SK-N-SH (cell line): ENCODE results near the gene ZXDC. TPM values are rescaled to one million over a fixed set of nuclear protein-coding genes. Genes with fewer than 3 reads are reported as not detected.

Source experiments
- CTCF ChIA-PET: fragments of 300-600, 350-600 bp; formaldehyde crosslinking; extraction: SDS; loops from one replicate; lab custom pipeline; 2021; lab: Yijun Ruan, JAX
- POLR2A ChIA-PET: fragments of 350-600 bp; sonication (Branson Sonifier 250); formaldehyde crosslinking; extraction: SDS; loops from one replicate; lab custom pipeline; 2020; ENCODE audit warnings: antibody characterized with exemption, inconsistent platforms; lab: Yijun Ruan, JAX
- DNase-seq: peaks from one replicate; pipeline ENCODE4 v3.0.0; 2012
- H2AFZ ChIP-seq: fragments of 200-600 bp; sonication (generic); 2 replicates; pipeline ENCODE4 v1.8.1; 2016; ENCODE audit warnings: antibody characterized with exemption, mild to moderate bottlenecking, low read depth
- H3F3A ChIP-seq: fragments of 200-600 bp; sonication (generic); replicated peaks from 2 replicates; pipeline ENCODE3; 2016; ENCODE audit warnings: antibody characterized with exemption, mild to moderate bottlenecking; ENCODE audit not compliant: insufficient read depth
- H3K27ac ChIP-seq, 2 experiments: fragments of 200-500 bp in 1 of 2; fragments of 200-600 bp in 1 of 2; sonication (Bioruptor generic) in 1 of 2; sonication (generic), shearing (Covaris generic) in 1 of 2; 2 replicates each; pipeline versions ENCODE4 v1.5.1 to v1.6.1; 2014 to 2016; ENCODE audit warnings: low read depth in 2 of 2, inconsistent platforms in 1 of 2, low read length in 1 of 2, mild to moderate bottlenecking in 1 of 2, mixed read lengths in 1 of 2
- H3K27me3 ChIP-seq: fragments of 200-600 bp; sonication (generic), shearing (Covaris generic); 2 replicates; pipeline ENCODE4 v1.6.1; 2016; ENCODE audit warnings: mixed run types; ENCODE audit not compliant: insufficient read depth
- H3K36me3 ChIP-seq, 2 experiments: fragments of 200-500 bp in 1 of 2; fragments of 200-600 bp in 1 of 2; sonication (Bioruptor generic) in 1 of 2; sonication (generic) in 1 of 2; replicated peaks in 1 of 2; 2 replicates each; pipeline versions ENCODE3 to v1.5.1; 2014 to 2016; ENCODE audit warnings: low read length in 1 of 2, mild to moderate bottlenecking in 1 of 2; ENCODE audit not compliant: insufficient read depth in 2 of 2, control insufficient read depth in 1 of 2
- H3K4me1 ChIP-seq, 2 experiments: fragments of 200-500 bp in 1 of 2; fragments of 200-600 bp in 1 of 2; sonication (Bioruptor generic) in 1 of 2; sonication (generic), shearing (Covaris generic) in 1 of 2; 2 replicates each; pipeline versions ENCODE4 v1.5.1 to v1.6.1; 2014 to 2016; ENCODE audit warnings: low read depth in 1 of 2, low read length in 1 of 2, mixed run types in 1 of 2; ENCODE audit not compliant: insufficient read depth in 2 of 2, control insufficient read depth in 1 of 2
- H3K4me2 ChIP-seq: fragments of 200-600 bp; sonication (generic), shearing (Covaris generic); 2 replicates; pipeline ENCODE4 v1.6.1; 2017; ENCODE audit warnings: mixed run types
- H3K4me3 ChIP-seq, 2 experiments: fragments of 200-500 bp in 1 of 2; fragments of 200-600 bp in 1 of 2; sonication (Bioruptor generic) in 1 of 2; sonication (generic), shearing (Covaris generic) in 1 of 2; 2 replicates each; pipeline versions ENCODE4 v1.5.1 to v1.8.1; 2014 to 2016; ENCODE audit warnings: low read depth in 2 of 2, inconsistent platforms in 1 of 2, low read length in 1 of 2, mild to moderate bottlenecking in 1 of 2, mixed read lengths in 1 of 2, moderate library complexity in 1 of 2
- H3K79me2 ChIP-seq: fragments of 200-600 bp; sonication (generic); 2 replicates; pipeline ENCODE4 v1.8.1; 2017; ENCODE audit warnings: mild to moderate bottlenecking; ENCODE audit not compliant: insufficient read depth
- H3K9ac ChIP-seq: fragments of 200-600 bp; sonication (generic); 2 replicates; pipeline ENCODE4 v1.6.1; 2017; ENCODE audit warnings: mixed run types
- H3K9me2 ChIP-seq: fragments of 200-600 bp; sonication (generic); 2 replicates; pipeline ENCODE4 v1.6.1; 2017; ENCODE audit warnings: mixed run types
- H3K9me3 ChIP-seq: fragments of 200-600 bp; sonication (generic); 2 replicates; pipeline ENCODE4 v1.6.1; 2017; ENCODE audit warnings: mixed run types, mild to moderate bottlenecking, moderate library complexity
- H4K20me1 ChIP-seq: fragments of 200-600 bp; sonication (generic); 2 replicates; pipeline ENCODE4 v1.6.1; 2017; ENCODE audit warnings: mild to moderate bottlenecking, mixed run types; ENCODE audit not compliant: insufficient read depth
- CHD2 ChIP-seq: fragments of 150-350 bp; IDR thresholded peaks from 2 replicates; pipeline ENCODE4 v1.6.1; 2018; ENCODE audit warnings: low read length; ENCODE audit not compliant: partially characterized antibody
- EP300 ChIP-seq, 2 experiments: IDR thresholded peaks; 2 replicates each; pipeline versions ENCODE4 v1.4.0 to v1.6.1; 2012; ENCODE audit warnings: borderline replicate concordance in 1 of 2, low read depth in 1 of 2, low read length in 1 of 2
- FOSL2 ChIP-seq: IDR thresholded peaks from 2 replicates; pipeline ENCODE4 v1.4.0; 2012; ENCODE audit warnings: low read depth, mild to moderate bottlenecking, moderate library complexity, borderline replicate concordance
- GABPA ChIP-seq: IDR thresholded peaks from 2 replicates; pipeline ENCODE4 v1.4.0; 2012; ENCODE audit warnings: low read depth, mild to moderate bottlenecking
- GATA2 ChIP-seq: sonication (generic); formaldehyde crosslinking; IDR thresholded peaks from 2 replicates; pipeline ENCODE4 v1.5.0; 2020; ENCODE audit warnings: mild to moderate bottlenecking, missing genetic modification reagents
- IRF3 ChIP-seq: fragments of 150-350 bp; IDR thresholded peaks from 2 replicates; pipeline ENCODE4 v1.6.1; 2016; ENCODE audit warnings: mild to moderate bottlenecking, low read depth, low read length
- MXI1 ChIP-seq: IDR thresholded peaks from 2 replicates; pipeline ENCODE4 v1.6.1; 2012; ENCODE audit warnings: mild to moderate bottlenecking, low read depth, low read length, improper control_type of control experiment
- NRF1 ChIP-seq: IDR thresholded peaks from 2 replicates; pipeline ENCODE4 v1.6.1; 2012; ENCODE audit warnings: low read depth, mild to moderate bottlenecking, low read length
- RFX5 ChIP-seq: IDR thresholded peaks from 2 replicates; pipeline ENCODE4 v1.6.1; 2012; ENCODE audit warnings: mild to moderate bottlenecking, improper control_type of control experiment, low read length
- RXRA ChIP-seq: IDR thresholded peaks from 2 replicates; pipeline ENCODE4 v1.4.0; 2012; ENCODE audit warnings: low read depth, mild to moderate bottlenecking, borderline replicate concordance
- SMC3 ChIP-seq: IDR thresholded peaks from 2 replicates; pipeline ENCODE4 v1.6.1; 2012; ENCODE audit warnings: low read depth, low read length, improper control_type of control experiment
- TCF12 ChIP-seq: IDR thresholded peaks from 2 replicates; pipeline ENCODE4 v1.4.0; 2012
- TEAD4 ChIP-seq: IDR thresholded peaks from 2 replicates; pipeline ENCODE4 v1.4.0; 2012; ENCODE audit warnings: mild to moderate bottlenecking, borderline replicate concordance; ENCODE audit not compliant: insufficient read depth
- USF1 ChIP-seq: IDR thresholded peaks from 2 replicates; pipeline ENCODE4 v1.4.0; 2012; ENCODE audit warnings: low read depth, borderline replicate concordance
- USF2 ChIP-seq: fragments of 150-350 bp; IDR thresholded peaks from 2 replicates; pipeline ENCODE4 v1.6.1; 2017; ENCODE audit warnings: antibody characterized with exemption, low read length, low read depth, borderline replicate concordance
- YY1 ChIP-seq: IDR thresholded peaks from 2 replicates; pipeline ENCODE4 v1.4.0; 2012; ENCODE audit warnings: low read depth, mild to moderate bottlenecking
- ZBTB33 ChIP-seq: IDR thresholded peaks from 2 replicates; pipeline ENCODE4 v1.4.0; 2012; ENCODE audit warnings: low read depth, borderline replicate concordance
- WGBS: methylation state at CpG from one replicate; pipeline ENCODE4 v1.1.6; 2017; ENCODE audit warnings: low lambda C conversion rate; 5-methylcytosine and 5-hydroxymethylcytosine counted together
- polyA plus RNA-seq, 3 experiments: library from polyadenylated mRNA; depleted of rRNA; stranded (reverse); fragments of >200 nt; gene quantifications; 2 replicates each; pipeline ENCODE4 v1.2.3, GENCODE V29; 2012
- TF ChIP-seq, protein P1 (sequence below): fragments of 200-600 bp; sonication (generic); IDR thresholded peaks from 2 replicates; pipeline ENCODE4 v1.6.1; 2017; ENCODE audit warnings: antibody characterized with exemption, mild to moderate bottlenecking, moderate library complexity

The ZXDC gene
- polyA plus RNA-seq, 1 of the 3 experiments (the other 2 are of a cell fraction): 8.5 TPM

DNA sequence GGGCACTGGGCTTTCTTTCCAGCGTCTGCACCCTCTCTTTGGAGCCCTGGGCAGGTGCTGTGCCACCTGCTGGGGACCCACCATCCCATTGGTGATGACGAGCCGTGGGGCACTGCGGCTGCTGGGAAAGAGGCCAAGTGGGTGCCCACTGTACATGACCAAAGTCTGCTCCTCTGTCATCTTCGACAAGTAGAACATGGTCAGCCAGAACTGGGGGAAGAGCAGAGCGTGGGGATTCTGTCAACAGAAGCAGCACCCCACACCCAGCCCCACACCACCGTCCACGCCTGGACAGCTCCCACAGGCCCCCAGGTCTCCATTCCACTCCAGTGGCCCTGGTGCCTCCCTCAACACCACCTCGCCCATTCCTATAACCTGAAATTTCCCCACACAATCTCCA is 32.2 kb upstream of the ZXDC start:
- Histone ChIP-seq H2AFZ (no peak overlapping the region), H3K27me3 (peaks cover 10% of the 10 kb centered on the region; the same call in 1 of the 2 replicates), H4K20me1 (no peaks in the 10 kb centered on the region), H3F3A (peaks cover 1% of the 10 kb centered on the region), H3K27ac (no peak overlapping the region), H3K9me2 (no peaks in the 10 kb centered on the region), H3K9ac (no peak overlapping the region), H3K4me3 (no peak overlapping the region), H3K79me2 (no peaks in the 10 kb centered on the region), H3K9me3 (no peaks in the 10 kb centered on the region), H3K4me2 (no peak overlapping the region), H3K4me1 (peaks cover 0 to 2% of the 10 kb centered on the region in 2 experiments; a peak in 1 of 4 replicates), H3K36me3 (no peaks in the 10 kb centered on the region)
- TF ChIP-seq ZBTB33: no peak
- no peak for TF ChIP-seq CHD2
- TF ChIP-seq GATA2: no peak
- TF ChIP-seq USF2: no peak
- TF ChIP-seq RFX5: no peak
- TF ChIP-seq, protein P1, sequence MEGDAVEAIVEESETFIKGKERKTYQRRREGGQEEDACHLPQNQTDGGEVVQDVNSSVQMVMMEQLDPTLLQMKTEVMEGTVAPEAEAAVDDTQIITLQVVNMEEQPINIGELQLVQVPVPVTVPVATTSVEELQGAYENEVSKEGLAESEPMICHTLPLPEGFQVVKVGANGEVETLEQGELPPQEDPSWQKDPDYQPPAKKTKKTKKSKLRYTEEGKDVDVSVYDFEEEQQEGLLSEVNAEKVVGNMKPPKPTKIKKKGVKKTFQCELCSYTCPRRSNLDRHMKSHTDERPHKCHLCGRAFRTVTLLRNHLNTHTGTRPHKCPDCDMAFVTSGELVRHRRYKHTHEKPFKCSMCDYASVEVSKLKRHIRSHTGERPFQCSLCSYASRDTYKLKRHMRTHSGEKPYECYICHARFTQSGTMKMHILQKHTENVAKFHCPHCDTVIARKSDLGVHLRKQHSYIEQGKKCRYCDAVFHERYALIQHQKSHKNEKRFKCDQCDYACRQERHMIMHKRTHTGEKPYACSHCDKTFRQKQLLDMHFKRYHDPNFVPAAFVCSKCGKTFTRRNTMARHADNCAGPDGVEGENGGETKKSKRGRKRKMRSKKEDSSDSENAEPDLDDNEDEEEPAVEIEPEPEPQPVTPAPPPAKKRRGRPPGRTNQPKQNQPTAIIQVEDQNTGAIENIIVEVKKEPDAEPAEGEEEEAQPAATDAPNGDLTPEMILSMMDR: no peak
- TF ChIP-seq YY1: no peak
- no peak for TF ChIP-seq FOSL2
- DNase-seq: no peak
- WGBS: 73% methylated on average over 3 of the region's 9 CpGs
- POLR2A ChIA-PET: no interaction called here
- CTCF ChIA-PET: interaction anchor here (7.0 kb wide), 1 partner anchor 15 kb away, joined by 45 read pairs; the partner anchor contains the start of gene CHST13

DNA sequence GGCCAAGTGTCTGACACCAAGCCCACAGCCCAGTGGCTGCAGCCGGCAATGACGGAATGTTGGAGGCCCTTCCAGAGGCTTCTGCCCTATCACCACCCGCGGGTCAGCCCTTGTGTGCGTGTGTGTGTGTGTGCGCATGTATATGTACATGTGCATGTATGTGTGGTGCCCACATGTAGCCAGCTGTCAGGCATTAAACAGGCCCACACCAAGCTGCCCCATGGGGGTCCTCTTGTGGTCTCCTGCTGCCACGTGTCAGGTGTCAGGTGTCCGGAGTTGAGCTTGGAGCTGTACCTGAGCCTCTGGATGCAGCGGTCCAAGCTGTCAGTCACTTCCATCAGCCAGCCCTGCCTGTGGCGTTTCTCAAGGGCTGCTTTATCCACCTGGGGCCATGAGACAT is 28.0 kb upstream of the ZXDC start:
- Histone ChIP-seq H3K4me3 (no peak overlapping the region), H3K27ac (no peak overlapping the region), H3K36me3 (no peaks in the 10 kb centered on the region), H3K9me2 (no peaks in the 10 kb centered on the region), H2AFZ (no peak overlapping the region), H3K4me1 (no peaks in the 10 kb centered on the region), H3K9ac (no peak overlapping the region), H3K9me3 (no peaks in the 10 kb centered on the region), H3F3A (peaks cover 11% of the 10 kb centered on the region), H4K20me1 (no peaks in the 10 kb centered on the region), H3K4me2 (no peak overlapping the region), H3K27me3 (peaks cover 10% of the 10 kb centered on the region; the same call in 1 of the 2 replicates), H3K79me2 (no peaks in the 10 kb centered on the region)
- no peak for DNase-seq
- ChIA-PET CTCF (interaction anchor here (1.3 kb wide), 1 partner anchor 19 kb away, joined by 5 read pairs; no protein-coding TSS in a partner anchor), POLR2A (no interaction called here)
- 60% methylated on average over 2 of the region's 10 CpGs for WGBS
- no peak for TF ChIP-seq MXI1
- TF ChIP-seq GABPA: no peak
- TF ChIP-seq USF1: no peak
- TF ChIP-seq, protein P1: no peak
- TF ChIP-seq SMC3: no peak
- no peak for TF ChIP-seq TCF12
- TF ChIP-seq GATA2: no peak
- TF ChIP-seq NRF1: no peak
- no peak for TF ChIP-seq EP300 (IDR thresholded peaks at IDR 0.05; ENCODE audit: borderline replicate concordance in 1 of 2, low read depth in 1 of 2, low read length in 1 of 2)
- TF ChIP-seq RXRA: no peak
- TF ChIP-seq IRF3: no peak
- TF ChIP-seq TEAD4: no peak
